HepG2 (cell line): ENCODE measurements around the gene SEMA5B. TPM values are rescaled to one million over a fixed set of nuclear protein-coding genes. Genes with fewer than 3 reads are reported as not detected.

Source experiments
- HNF1A ChIP-seq, 2 experiments: sonication (generic) in 1 of 2; formaldehyde crosslinking in 1 of 2; IDR thresholded peaks; 2 replicates each; pipeline versions ENCODE4 v1.4.0 to v1.6.1; 2016 to 2020; ENCODE audit warnings: borderline replicate concordance in 1 of 2, low read depth in 1 of 2, mild to moderate bottlenecking in 1 of 2, missing genetic modification reagents in 1 of 2
- HNRNPLL ChIP-seq: fragments of 200-400 bp; formaldehyde crosslinking; IDR thresholded peaks from 2 replicates; pipeline ENCODE4 v1.6.1; 2017; ENCODE audit warnings: mild to moderate bottlenecking, low read depth, low read length; ENCODE audit not compliant: poor library complexity, severe bottlenecking
- KDM1A ChIP-seq: IDR thresholded peaks from 2 replicates; pipeline ENCODE4 v1.6.1; 2016; ENCODE audit warnings: missing compliant biosample characterization
- KDM4B ChIP-seq: sonication (generic); formaldehyde crosslinking; IDR thresholded peaks from 2 replicates; pipeline ENCODE4 v1.4.0; 2020; ENCODE audit warnings: missing genetic modification reagents
- NR2C2 ChIP-seq: sonication (generic); formaldehyde crosslinking; IDR thresholded peaks from 2 replicates; pipeline ENCODE4 v1.4.0; 2020; ENCODE audit warnings: missing genetic modification reagents, mild to moderate bottlenecking, moderate library complexity, borderline replicate concordance
- RFX5 ChIP-seq: IDR thresholded peaks from 2 replicates; pipeline ENCODE4 v1.6.1; 2011; ENCODE audit warnings: low read depth, low read length, improper control_type of control experiment
- RNF219 ChIP-seq: sonication (generic); formaldehyde crosslinking; IDR thresholded peaks from 2 replicates; pipeline ENCODE4 v1.5.0; 2020; ENCODE audit warnings: mild to moderate bottlenecking, missing genetic modification reagents
- TFDP2 ChIP-seq: sonication (generic); formaldehyde crosslinking; IDR thresholded peaks from 2 replicates; pipeline ENCODE4 v1.4.0; 2020; ENCODE audit warnings: missing genetic modification reagents
- THAP8 ChIP-seq: sonication (generic); formaldehyde crosslinking; IDR thresholded peaks from 2 replicates; pipeline ENCODE4 v1.5.1; 2020; ENCODE audit warnings: missing genetic modification reagents, mild to moderate bottlenecking, borderline replicate concordance
- ZNF616 ChIP-seq: sonication (generic); formaldehyde crosslinking; IDR thresholded peaks from 2 replicates; pipeline ENCODE4 v1.5.0; 2020; ENCODE audit warnings: low read depth, mild to moderate bottlenecking, missing genetic modification reagents
- polyA plus RNA-seq, 8 experiments: library from polyadenylated mRNA; depleted of rRNA in 3 of 8; stranded (reverse) in 7 of 8; unstranded in 1 of 8; fragments of >200 nt; fragmentation: Illumina TruSeq in 4 of 8; extraction: Trizol in 4 of 8; gene quantifications; 2 replicates each; pipeline versions ENCODE4 v1.2.1 to v1.2.3, GENCODE V29; 2011 to 2016; ENCODE audit warnings: low read depth in 4 of 8, missing spikeins in 1 of 8, mixed read lengths in 1 of 8; ENCODE audit not compliant: insufficient read depth in 1 of 8
- total RNA-seq, 5 experiments: library from RNA; depleted of rRNA; stranded (reverse); fragments of >200 nt; fragmentation: Illumina TruSeq; extraction: Trizol; gene quantifications; 2 replicates each; pipeline ENCODE4 v1.2.3, GENCODE V29; 2016; ENCODE audit warnings: low read depth in 1 of 5
- TF ChIP-seq, protein P1 (sequence below): sonication (generic); formaldehyde crosslinking; conservative IDR thresholded peaks from 2 replicates; pipeline ENCODE4 v1.4.0; 2020; ENCODE audit warnings: missing genetic modification reagents
- TF ChIP-seq, protein P2 (sequence below): sonication (generic); formaldehyde crosslinking; IDR thresholded peaks from 2 replicates; pipeline ENCODE4 v1.4.0; 2020; ENCODE audit warnings: missing genetic modification reagents, borderline replicate concordance

Gene SEMA5B
- total and polyA plus RNA-seq, 2 of the 13 experiments (the other 11 are each of a cell fraction or from before 2014, with no cell fraction given), result not detected

GRCh38 chr3:123066896-123067688 is 39.5 kb upstream of the SEMA5B start, which contains the start of gene PDIA5 (continued):
- TF ChIP-seq TFDP2 (CRISPR knock-in tag) (peak; percentile 93), ZNF616 (CRISPR knock-in tag) (peak; percentile 86; the same call in 1 of the 2 replicates), KDM4B (CRISPR knock-in tag) (peak; percentile 60; the same call in 1 of the 2 replicates), HNRNPLL (peak; percentile 85), RNF219 (CRISPR knock-in tag) (no peak), NR2C2 (CRISPR knock-in tag) (peak; percentile 81), HNF1A (IDR thresholded peaks at IDR 0.05; ENCODE audit: low read depth) (no peak), HNF1A (CRISPR knock-in tag; IDR thresholded peaks at IDR 0.05; ENCODE audit: borderline replicate concordance) (peak; percentile 66; the same call in 1 of the 2 replicates), RFX5 (no peak), KDM1A (CRISPR knock-in tag) (no peak), THAP8 (CRISPR knock-in tag) (no peak; the same call in 1 of the 2 replicates)
- TF ChIP-seq, protein P1, sequence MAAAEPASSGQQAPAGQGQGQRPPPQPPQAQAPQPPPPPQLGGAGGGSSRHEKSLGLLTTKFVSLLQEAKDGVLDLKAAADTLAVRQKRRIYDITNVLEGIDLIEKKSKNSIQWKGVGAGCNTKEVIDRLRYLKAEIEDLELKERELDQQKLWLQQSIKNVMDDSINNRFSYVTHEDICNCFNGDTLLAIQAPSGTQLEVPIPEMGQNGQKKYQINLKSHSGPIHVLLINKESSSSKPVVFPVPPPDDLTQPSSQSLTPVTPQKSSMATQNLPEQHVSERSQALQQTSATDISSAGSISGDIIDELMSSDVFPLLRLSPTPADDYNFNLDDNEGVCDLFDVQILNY (CRISPR knock-in tag), result no peak; the same call in 1 of the 2 replicates
- TF ChIP-seq, protein P2, sequence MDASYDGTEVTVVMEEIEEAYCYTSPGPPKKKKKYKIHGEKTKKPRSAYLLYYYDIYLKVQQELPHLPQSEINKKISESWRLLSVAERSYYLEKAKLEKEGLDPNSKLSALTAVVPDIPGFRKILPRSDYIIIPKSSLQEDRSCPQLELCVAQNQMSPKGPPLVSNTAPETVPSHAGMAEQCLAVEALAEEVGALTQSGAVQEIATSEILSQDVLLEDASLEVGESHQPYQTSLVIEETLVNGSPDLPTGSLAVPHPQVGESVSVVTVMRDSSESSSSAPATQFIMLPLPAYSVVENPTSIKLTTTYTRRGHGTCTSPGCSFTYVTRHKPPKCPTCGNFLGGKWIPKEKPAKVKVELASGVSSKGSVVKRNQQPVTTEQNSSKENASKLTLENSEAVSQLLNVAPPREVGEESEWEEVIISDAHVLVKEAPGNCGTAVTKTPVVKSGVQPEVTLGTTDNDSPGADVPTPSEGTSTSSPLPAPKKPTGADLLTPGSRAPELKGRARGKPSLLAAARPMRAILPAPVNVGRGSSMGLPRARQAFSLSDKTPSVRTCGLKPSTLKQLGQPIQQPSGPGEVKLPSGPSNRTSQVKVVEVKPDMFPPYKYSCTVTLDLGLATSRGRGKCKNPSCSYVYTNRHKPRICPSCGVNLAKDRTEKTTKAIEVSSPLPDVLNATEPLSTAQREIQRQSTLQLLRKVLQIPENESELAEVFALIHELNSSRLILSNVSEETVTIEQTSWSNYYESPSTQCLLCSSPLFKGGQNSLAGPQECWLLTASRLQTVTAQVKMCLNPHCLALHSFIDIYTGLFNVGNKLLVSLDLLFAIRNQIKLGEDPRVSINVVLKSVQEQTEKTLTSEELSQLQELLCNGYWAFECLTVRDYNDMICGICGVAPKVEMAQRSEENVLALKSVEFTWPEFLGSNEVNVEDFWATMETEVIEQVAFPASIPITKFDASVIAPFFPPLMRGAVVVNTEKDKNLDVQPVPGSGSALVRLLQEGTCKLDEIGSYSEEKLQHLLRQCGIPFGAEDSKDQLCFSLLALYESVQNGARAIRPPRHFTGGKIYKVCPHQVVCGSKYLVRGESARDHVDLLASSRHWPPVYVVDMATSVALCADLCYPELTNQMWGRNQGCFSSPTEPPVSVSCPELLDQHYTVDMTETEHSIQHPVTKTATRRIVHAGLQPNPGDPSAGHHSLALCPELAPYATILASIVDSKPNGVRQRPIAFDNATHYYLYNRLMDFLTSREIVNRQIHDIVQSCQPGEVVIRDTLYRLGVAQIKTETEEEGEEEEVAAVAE, result peak; percentile 70; the same call in 1 of the 2 replicates
